ENCODE measurements around the gene SLC12A6. TPM values are rescaled to one million over a fixed set of nuclear protein-coding genes. Genes with fewer than 3 reads are reported as not detected.

SLC12A6 gene
- total RNA-seq, 1 donor from 2014 or later = 23.8 TPM

GRCh38 chr15:34185666-34186065 is 151.9 kb downstream of the SLC12A6 start:
- no peak for DNase-seq

GRCh38 chr15:34182942-34183341 is 154.6 kb downstream of the SLC12A6 start:
- peak; percentile 41 for DNase-seq

Other genes starting within 250 kb of the SLC12A6 start
- 23.7 and 37.1 TPM in 2 replicates for gene EMC7, start 235.9 kb downstream of the SLC12A6 start, total RNA-seq
- 1.2 and 1.3 TPM in 2 replicates for gene PGBD4, start 235.7 kb downstream of the SLC12A6 start, total RNA-seq
- 43.5 and 54.8 TPM in 2 replicates for gene KATNBL1, start 127.7 kb downstream of the SLC12A6 start, total RNA-seq
- gene EMC4, start 112.8 kb downstream of the SLC12A6 start, total RNA-seq = 110 and 164 TPM in 2 replicates
- gene NOP10, start 5.4 kb upstream of the SLC12A6 start, total RNA-seq = 181 and 222 TPM in 2 replicates
- gene NUTM1, start 5.5 kb upstream of the SLC12A6 start, total RNA-seq = not detected in 2 replicates
- gene LPCAT4, start 29.4 kb upstream of the SLC12A6 start, total RNA-seq = 8.5 and 9.5 TPM in 2 replicates
- gene GOLGA8A, start 100.0 kb upstream of the SLC12A6 start, total RNA-seq = 8.0 and 8.8 TPM in 2 replicates
- gene GOLGA8B, start 245.9 kb upstream of the SLC12A6 start, total RNA-seq = 7.1 and 28.6 TPM in 2 replicates